ENCODE results near the gene HLCS.
A peak's percentile ranks its signal among the peaks of the same experiment; 100 is the strongest.
"Not testable (repeated sequence)": the region's sequence is repeated elsewhere in the genome, so short reads cannot be mapped to it uniquely, and the experiment has no call there.

HLCS gene

GRCh38 chr21:36995285-36995684, 28.8 kb upstream of the HLCS start:
- H3K9me3 ChIP-seq (ENCODE audit: control insufficient read depth, insufficient read depth, low read length); H3K36me3 ChIP-seq (ENCODE audit: control insufficient read depth, insufficient read depth, low read length); H3K4me3 ChIP-seq (ENCODE audit: low read depth, low read length); H3K9ac ChIP-seq (ENCODE audit: low read depth, low read length): not testable (repeated sequence)
- peaks cover 29% of the 10 kb centered on the region for H3K27me3 ChIP-seq (ENCODE audit: control insufficient read depth, insufficient read depth, low read length)
- peaks cover 14% of the 10 kb centered on the region for H3K4me1 ChIP-seq (ENCODE audit: control insufficient read depth, insufficient read depth, low read length)

- H3K9me3 ChIP-seq (ENCODE audit: control insufficient read depth, insufficient read depth, low read length), result no peaks in the 10 kb centered on the region
- H3K4me3 ChIP-seq (ENCODE audit: low read depth, low read length), result peak overlapping the region; percentile 56
- no peaks in the 10 kb centered on the region for H3K36me3 ChIP-seq (ENCODE audit: control insufficient read depth, insufficient read depth, low read length)
- H3K4me1 ChIP-seq (ENCODE audit: control insufficient read depth, insufficient read depth, low read length), result peaks cover 14% of the 10 kb centered on the region
- peaks cover 29% of the 10 kb centered on the region for H3K27me3 ChIP-seq (ENCODE audit: control insufficient read depth, insufficient read depth, low read length)
- H3K9ac ChIP-seq (ENCODE audit: low read depth, low read length), result no peak overlapping the region
Observed at GRCh38 chr21:36994501-36995158, 28.2 kb upstream of the HLCS start.

GRCh38 chr21:36992671-36993070, 26.2 kb upstream of the HLCS start:
- no peaks in the 10 kb centered on the region for H3K9me3 ChIP-seq (ENCODE audit: control insufficient read depth, insufficient read depth, low read length)
- H3K36me3 ChIP-seq (ENCODE audit: control insufficient read depth, insufficient read depth, low read length), result no peaks in the 10 kb centered on the region
- H3K27me3 ChIP-seq (ENCODE audit: control insufficient read depth, insufficient read depth, low read length), result peaks cover 29% of the 10 kb centered on the region
- H3K4me1 ChIP-seq (ENCODE audit: control insufficient read depth, insufficient read depth, low read length), result peaks cover 14% of the 10 kb centered on the region
- H3K9ac ChIP-seq (ENCODE audit: low read depth, low read length), result no peak overlapping the region
- no peak overlapping the region for H3K4me3 ChIP-seq (ENCODE audit: low read depth, low read length)

- Histone ChIP-seq H3K9ac (ENCODE audit: low read depth, low read length) (peak overlapping the region; percentile 41), H3K36me3 (ENCODE audit: control insufficient read depth, insufficient read depth, low read length) (no peaks in the 10 kb centered on the region), H3K4me1 (ENCODE audit: control insufficient read depth, insufficient read depth, low read length) (peaks cover 14% of the 10 kb centered on the region), H3K27me3 (ENCODE audit: control insufficient read depth, insufficient read depth, low read length) (peaks cover 29% of the 10 kb centered on the region), H3K9me3 (ENCODE audit: control insufficient read depth, insufficient read depth, low read length) (no peaks in the 10 kb centered on the region), H3K4me3 (ENCODE audit: low read depth, low read length) (peak overlapping the region; percentile 75)
Observed at GRCh38 chr21:36990508-36991205, 24.2 kb upstream of the HLCS start.

- H3K27me3 ChIP-seq (ENCODE audit: control insufficient read depth, insufficient read depth, low read length), result peaks cover 29% of the 10 kb centered on the region
- no peaks in the 10 kb centered on the region for H3K36me3 ChIP-seq (ENCODE audit: control insufficient read depth, insufficient read depth, low read length)
- H3K9me3 ChIP-seq (ENCODE audit: control insufficient read depth, insufficient read depth, low read length), result no peaks in the 10 kb centered on the region
- peak overlapping the region; percentile 75 for H3K4me3 ChIP-seq (ENCODE audit: low read depth, low read length)
- peaks cover 14% of the 10 kb centered on the region for H3K4me1 ChIP-seq (ENCODE audit: control insufficient read depth, insufficient read depth, low read length)
- peak overlapping the region; percentile 41 for H3K9ac ChIP-seq (ENCODE audit: low read depth, low read length)
Observed at GRCh38 chr21:36989699-36990507, 23.4 kb upstream of the HLCS start.

GRCh38 chr21:36989199-36989698, 22.8 kb upstream of the HLCS start:
- H3K36me3 ChIP-seq (ENCODE audit: control insufficient read depth, insufficient read depth, low read length); H3K9me3 ChIP-seq (ENCODE audit: control insufficient read depth, insufficient read depth, low read length); H3K9ac ChIP-seq (ENCODE audit: low read depth, low read length): not testable (repeated sequence)
- Histone ChIP-seq H3K4me1 (ENCODE audit: control insufficient read depth, insufficient read depth, low read length) (peaks cover 14% of the 10 kb centered on the region), H3K27me3 (ENCODE audit: control insufficient read depth, insufficient read depth, low read length) (peaks cover 29% of the 10 kb centered on the region), H3K4me3 (ENCODE audit: low read depth, low read length) (peak overlapping the region; percentile 75)

GRCh38 chr21:36988536-36988935, 22.1 kb upstream of the HLCS start:
- H3K9me3 ChIP-seq (ENCODE audit: control insufficient read depth, insufficient read depth, low read length), result no peaks in the 10 kb centered on the region
- H3K36me3 ChIP-seq (ENCODE audit: control insufficient read depth, insufficient read depth, low read length), result no peaks in the 10 kb centered on the region
- no peak overlapping the region for H3K9ac ChIP-seq (ENCODE audit: low read depth, low read length)
- no peak overlapping the region for H3K4me3 ChIP-seq (ENCODE audit: low read depth, low read length)
- H3K4me1 ChIP-seq (ENCODE audit: control insufficient read depth, insufficient read depth, low read length), result peaks cover 14% of the 10 kb centered on the region
- peaks cover 24% of the 10 kb centered on the region for H3K27me3 ChIP-seq (ENCODE audit: control insufficient read depth, insufficient read depth, low read length)

- no peaks in the 10 kb centered on the region for H3K36me3 ChIP-seq (ENCODE audit: control insufficient read depth, insufficient read depth, low read length)
- H3K4me3 ChIP-seq (ENCODE audit: low read depth, low read length), result no peak overlapping the region
- H3K4me1 ChIP-seq (ENCODE audit: control insufficient read depth, insufficient read depth, low read length), result peaks cover 14% of the 10 kb centered on the region
- no peaks in the 10 kb centered on the region for H3K9me3 ChIP-seq (ENCODE audit: control insufficient read depth, insufficient read depth, low read length)
- H3K9ac ChIP-seq (ENCODE audit: low read depth, low read length), result no peak overlapping the region
- H3K27me3 ChIP-seq (ENCODE audit: control insufficient read depth, insufficient read depth, low read length), result peaks cover 19% of the 10 kb centered on the region
Observed at GRCh38 chr21:36987845-36988244, 21.4 kb upstream of the HLCS start.

- Histone ChIP-seq H3K4me3 (ENCODE audit: low read depth, low read length) (no peak overlapping the region), H3K9me3 (ENCODE audit: control insufficient read depth, insufficient read depth, low read length) (no peaks in the 10 kb centered on the region), H3K4me1 (ENCODE audit: control insufficient read depth, insufficient read depth, low read length) (peaks cover 6% of the 10 kb centered on the region), H3K27me3 (ENCODE audit: control insufficient read depth, insufficient read depth, low read length) (peaks cover 17% of the 10 kb centered on the region), H3K36me3 (ENCODE audit: control insufficient read depth, insufficient read depth, low read length) (no peaks in the 10 kb centered on the region), H3K9ac (ENCODE audit: low read depth, low read length) (no peak overlapping the region)
Observed at GRCh38 chr21:36985751-36986594, 19.5 kb upstream of the HLCS start.

- Histone ChIP-seq H3K4me1 (ENCODE audit: control insufficient read depth, insufficient read depth, low read length) (peaks cover 5% of the 10 kb centered on the region), H3K9me3 (ENCODE audit: control insufficient read depth, insufficient read depth, low read length) (no peaks in the 10 kb centered on the region), H3K9ac (ENCODE audit: low read depth, low read length) (no peak overlapping the region), H3K4me3 (ENCODE audit: low read depth, low read length) (no peak overlapping the region), H3K27me3 (ENCODE audit: control insufficient read depth, insufficient read depth, low read length) (peaks cover 28% of the 10 kb centered on the region), H3K36me3 (ENCODE audit: control insufficient read depth, insufficient read depth, low read length) (no peaks in the 10 kb centered on the region)
Observed at GRCh38 chr21:36981977-36982700, 15.7 kb upstream of the HLCS start.

- Histone ChIP-seq H3K27me3 (ENCODE audit: control insufficient read depth, insufficient read depth, low read length) (peaks cover 28% of the 10 kb centered on the region), H3K4me3 (ENCODE audit: low read depth, low read length) (peak overlapping the region; percentile 58), H3K9me3 (ENCODE audit: control insufficient read depth, insufficient read depth, low read length) (no peaks in the 10 kb centered on the region), H3K36me3 (ENCODE audit: control insufficient read depth, insufficient read depth, low read length) (no peaks in the 10 kb centered on the region), H3K9ac (ENCODE audit: low read depth, low read length) (no peak overlapping the region), H3K4me1 (ENCODE audit: control insufficient read depth, insufficient read depth, low read length) (peaks cover 5% of the 10 kb centered on the region)
Observed at GRCh38 chr21:36981049-36981391, 14.6 kb upstream of the HLCS start.

All from iPS-15b (cell line).